ENCODE results near the gene RCSD1.

Gene RCSD1

GRCh38 chr1:167751676-167752075, 121.6 kb downstream of the RCSD1 start:
- H3K4me1 ChIP-seq, result peaks cover 3% of the 10 kb centered on the region
- H3K27ac ChIP-seq, result no peak overlapping the region
- H3K79me2 ChIP-seq, result no peaks in the 10 kb centered on the region
- no peak overlapping the region for H3K9ac ChIP-seq
- H3K36me3 ChIP-seq (ENCODE audit: control insufficient read depth, insufficient read depth, low read length), result no peaks in the 10 kb centered on the region
- H3K9me3 ChIP-seq (ENCODE audit: control insufficient read depth, low read length), result no peaks in the 10 kb centered on the region
- no peak overlapping the region for H3K4me2 ChIP-seq (ENCODE audit: low read length)
- H3K27me3 ChIP-seq (ENCODE audit: control insufficient read depth, insufficient read depth, low read length), result no peaks in the 10 kb centered on the region
- no peak overlapping the region for H2AFZ ChIP-seq
- no peak overlapping the region for H3K4me3 ChIP-seq (ENCODE audit: low read depth, low read length)
- no peak for TF ChIP-seq CTCF (IDR thresholded peaks at IDR 0.05)

GRCh38 chr1:167752219-167752985, 122.4 kb downstream of the RCSD1 start:
- H3K27me3 ChIP-seq (ENCODE audit: control insufficient read depth, insufficient read depth, low read length), result no peaks in the 10 kb centered on the region
- TF ChIP-seq CTCF (IDR thresholded peaks at IDR 0.05), result no peak
- H3K4me3 ChIP-seq (ENCODE audit: low read depth, low read length), result no peak overlapping the region
- H3K79me2 ChIP-seq, result no peaks in the 10 kb centered on the region
- H3K9me3 ChIP-seq (ENCODE audit: control insufficient read depth, low read length), result no peaks in the 10 kb centered on the region
- H3K36me3 ChIP-seq (ENCODE audit: control insufficient read depth, insufficient read depth, low read length), result no peaks in the 10 kb centered on the region
- H3K4me2 ChIP-seq (ENCODE audit: low read length), result no peak overlapping the region
- no peak overlapping the region for H2AFZ ChIP-seq
- no peak overlapping the region for H3K9ac ChIP-seq
- no peak overlapping the region for H3K27ac ChIP-seq
- peaks cover 3% of the 10 kb centered on the region for H3K4me1 ChIP-seq

- TF ChIP-seq CTCF (IDR thresholded peaks at IDR 0.05), result no peak
- H3K79me2 ChIP-seq, result no peaks in the 10 kb centered on the region
- no peak overlapping the region for H3K9ac ChIP-seq
- H3K4me1 ChIP-seq, result peaks cover 3% of the 10 kb centered on the region
- H3K9me3 ChIP-seq (ENCODE audit: control insufficient read depth, low read length), result no peaks in the 10 kb centered on the region
- H2AFZ ChIP-seq, result no peak overlapping the region
- H3K4me2 ChIP-seq (ENCODE audit: low read length), result no peak overlapping the region
- H3K27ac ChIP-seq, result no peak overlapping the region
- no peaks in the 10 kb centered on the region for H3K27me3 ChIP-seq (ENCODE audit: control insufficient read depth, insufficient read depth, low read length)
- H3K4me3 ChIP-seq (ENCODE audit: low read depth, low read length), result no peak overlapping the region
- H3K36me3 ChIP-seq (ENCODE audit: control insufficient read depth, insufficient read depth, low read length), result no peaks in the 10 kb centered on the region
Measured at GRCh38 chr1:167755654-167756053, 125.6 kb downstream of the RCSD1 start.
